A549 (cell line): ENCODE data around the gene PHF23. TPM values are rescaled to one million over a fixed set of nuclear protein-coding genes. Genes with fewer than 3 reads are reported as not detected.

Source experiments
- ATAC-seq, 2 experiments: fragments of 200-7000 bp in 1 of 2; fragments of >200 bp in 1 of 2; cut with Nextera tagmentation in 1 of 2; cut with Tn5 transposase in 1 of 2; 3 replicates each; pipeline versions ENCODE4 v1.8.0 to v1.9.1; 2018 to 2020; ENCODE audit warnings: mild to moderate bottlenecking in 1 of 2, moderate library complexity in 1 of 2
- CTCF ChIA-PET: fragments of 300-600 bp; sonication (Branson Sonifier 250); formaldehyde crosslinking; extraction: SDS; loops from one replicate; lab custom pipeline; 2021; ENCODE audit warnings: antibody characterized with exemption, inconsistent platforms; lab: Yijun Ruan, JAX
- POLR2A ChIA-PET: fragments of 350-600 bp; formaldehyde crosslinking; extraction: SDS; loops from one replicate; lab custom pipeline; 2021; ENCODE audit warnings: antibody characterized with exemption, inconsistent platforms; lab: Yijun Ruan, JAX
- DNase-seq, 2 experiments: peaks; one replicate each; pipeline versions ENCODE4 v3.0.0 to v3.0.0-alpha.2; 2011 to 2016; ENCODE audit warnings: low read depth in 1 of 2, low spot score in 1 of 2
- FAIRE-seq: peaks from 2 replicates; lab custom pipeline; 2011; peaks lifted over from hg19 to GRCh38; lab: Jason Lieb, UNC
- H3K27ac ChIP-seq, 2 experiments: fragments of >200 bp; sonication (Bioruptor Twin); formaldehyde crosslinking; 3 replicates each; pipeline ENCODE4 v1.5.1; 2016 to 2017
- H3K4me1 ChIP-seq: fragments of >200 bp; sonication (Bioruptor Twin); formaldehyde crosslinking; 3 replicates; pipeline ENCODE4 v1.6.1; 2016
- H3K4me2 ChIP-seq: fragments of >200 bp; sonication (Bioruptor Twin); formaldehyde crosslinking; 3 replicates; pipeline ENCODE4 v1.6.1; 2016
- H3K4me3 ChIP-seq: fragments of >200 bp; sonication (Bioruptor Twin); formaldehyde crosslinking; 3 replicates; pipeline ENCODE4 v1.5.1; 2016
- H3K9me3 ChIP-seq: fragments of >200 bp; sonication (Bioruptor Twin); formaldehyde crosslinking; 3 replicates; pipeline ENCODE4 v1.6.1; 2016
- BHLHE40 ChIP-seq: IDR thresholded peaks from 2 replicates; pipeline ENCODE4 v1.6.1; 2012; ENCODE audit warnings: low read depth, low read length, inconsistent platforms
- CBX2 ChIP-seq: fragments of 200-600 bp; sonication (generic); IDR thresholded peaks from 2 replicates; pipeline ENCODE4 v1.6.1; 2016; ENCODE audit warnings: low read depth, mild to moderate bottlenecking, borderline replicate concordance
- CHD2 ChIP-seq: fragments of 150-350 bp; IDR thresholded peaks from 2 replicates; pipeline ENCODE4 v1.6.1; 2014; ENCODE audit warnings: low read length; ENCODE audit not compliant: partially characterized antibody
- FOSL2 ChIP-seq, 2 experiments: fragments of 450-650 bp in 1 of 2; fragments of >200 bp in 1 of 2; sonication (Bioruptor Twin) in 1 of 2; formaldehyde crosslinking; IDR thresholded peaks; 2 replicates each; pipeline versions ENCODE4 v1.5.0 to v1.6.1; 2016 to 2020; ENCODE audit warnings: mild to moderate bottlenecking in 1 of 2, moderate library complexity in 1 of 2
- HEYL ChIP-seq: fragments of 250-450 bp; sonication (Bioruptor Pico); IDR thresholded peaks from 2 replicates; pipeline ENCODE4 v1.8.0; 2021; ENCODE audit warnings: mild to moderate bottlenecking, moderate library complexity
- HOXA7 ChIP-seq: fragments of 250-450 bp; sonication (Bioruptor Pico); IDR thresholded peaks from 2 replicates; pipeline ENCODE4 v1.5.0; 2020; ENCODE audit warnings: mild to moderate bottlenecking, moderate library complexity
- JUNB ChIP-seq: fragments of >200 bp; sonication (Bioruptor Twin); formaldehyde crosslinking; IDR thresholded peaks from 2 replicates; pipeline ENCODE4 v1.6.1; 2016
- NR3C1 ChIP-seq: fragments of >200 bp; sonication (Bioruptor Twin); formaldehyde crosslinking; IDR thresholded peaks from 3 replicates; pipeline ENCODE4 v1.6.1; 2017
- RAD21 ChIP-seq, 2 experiments: fragments of >200 bp in 1 of 2; sonication (Bioruptor Twin) in 1 of 2; formaldehyde crosslinking in 1 of 2; IDR thresholded peaks in 1 of 2; conservative IDR thresholded peaks in 1 of 2; 2 replicates in 1 of 2; 3 replicates in 1 of 2; pipeline ENCODE4 v1.6.1; 2012 to 2018; ENCODE audit warnings: inconsistent platforms in 1 of 2
- RFX5 ChIP-seq: fragments of 450-650 bp; IDR thresholded peaks from 2 replicates; pipeline ENCODE4 v1.7.1; 2014; ENCODE audit warnings: antibody characterized with exemption, mild to moderate bottlenecking, moderate library complexity
- ZNF302 ChIP-seq: fragments of 250-450 bp; sonication (Bioruptor Pico); IDR thresholded peaks from 2 replicates; pipeline ENCODE4 v1.9.0; 2021; ENCODE audit warnings: inconsistent platforms, mild to moderate bottlenecking, moderate library complexity
- WGBS: methylation state at CpG from one replicate; pipeline ENCODE4 v1.1.6; 2017; ENCODE audit errors: missing lambda C conversion rate; 5-methylcytosine and 5-hydroxymethylcytosine counted together
- polyA plus RNA-seq, 4 experiments: library from polyadenylated mRNA; depleted of rRNA in 3 of 4; stranded (reverse); fragments of >200 nt; fragmentation: RNase III in 1 of 4; extraction: RNeasy Plus Mini Kit Qiagen cat#74134 plus additional on column Dnase treatment in 1 of 4; gene quantifications; 2 replicates in 3 of 4; 3 replicates in 1 of 4; pipeline ENCODE4 v1.2.3, GENCODE V29; 2011 to 2017
- TF ChIP-seq, protein P1 (sequence below): fragments of >200 bp; sonication (Bioruptor Twin); formaldehyde crosslinking; IDR thresholded peaks from 3 replicates; pipeline ENCODE4 v1.5.1; 2016
- TF ChIP-seq, protein P2 (sequence below): fragments of 250-450 bp; sonication (Bioruptor Pico); IDR thresholded peaks from 2 replicates; pipeline ENCODE4 v1.5.0; 2021; ENCODE audit warnings: mild to moderate bottlenecking, moderate library complexity, borderline replicate concordance
- TF ChIP-seq, protein P3 (sequence below): IDR thresholded peaks from 2 replicates; pipeline ENCODE4 v1.6.1; 2012
- TF ChIP-seq, protein P4 (sequence below): fragments of >200 bp; sonication (Bioruptor Twin); formaldehyde crosslinking; IDR thresholded peaks from 3 replicates; pipeline ENCODE4 v1.6.1; 2016
- TF ChIP-seq, protein P5 (sequence below): IDR thresholded peaks from 2 replicates; pipeline ENCODE4 v1.6.1; 2012
- TF ChIP-seq, protein P6 (sequence below): IDR thresholded peaks from 2 replicates; pipeline ENCODE4 v1.6.1; 2012; ENCODE audit warnings: low read depth, borderline replicate concordance
- TF ChIP-seq, protein P7 (sequence below): fragments of 250-450 bp; sonication (Bioruptor Pico); IDR thresholded peaks from 2 replicates; pipeline ENCODE4 v1.5.0; 2020; ENCODE audit warnings: low read depth, mild to moderate bottlenecking, moderate library complexity
- TF ChIP-seq, protein P8 (sequence below): fragments of 200-600 bp; sonication (generic); IDR thresholded peaks from 2 replicates; pipeline ENCODE4 v1.6.1; 2016; ENCODE audit warnings: antibody characterized with exemption, mild to moderate bottlenecking, moderate library complexity

PHF23 gene
- polyA plus RNA-seq, 2 of the 4 experiments (the other 2 are of a cell fraction), result 52.1 to 80.2 TPM

DNA sequence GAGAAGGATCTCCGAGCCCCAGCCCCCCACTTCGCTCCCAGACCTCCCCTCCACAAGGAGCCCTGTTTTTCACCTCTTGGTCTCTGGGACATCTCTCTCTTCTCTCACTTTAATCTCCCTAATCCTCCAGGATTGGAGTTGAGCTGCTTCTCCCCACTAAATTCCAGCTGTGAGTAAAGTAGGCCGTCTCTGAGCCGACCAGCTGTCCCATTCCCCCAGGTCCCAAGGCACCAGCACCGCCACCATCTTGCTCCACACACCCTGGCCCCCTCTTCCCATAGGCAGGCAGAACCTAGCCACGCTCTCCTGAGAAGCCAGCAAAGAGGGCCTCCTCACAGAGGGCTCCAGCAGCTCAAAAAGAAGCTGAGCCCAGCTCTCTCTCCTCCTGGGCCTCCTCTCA lies 20.5 kb downstream of the PHF23 start:
- ATAC-seq (no peak), FAIRE-seq (no peak), DNase-seq (no peak)
- Histone ChIP-seq H3K27ac (peak overlapping the region; percentile 88 to 98; a peak in 5 of 6 replicates), H3K4me2 (peak overlapping the region; percentile 86), H3K4me1 (peaks cover 53% of the 10 kb centered on the region), H3K9me3 (no peaks in the 10 kb centered on the region), H3K4me3 (no peak overlapping the region)
- WGBS, result 88% methylated on average over 6 of the region's 6 CpGs
- POLR2A ChIA-PET, result interaction anchor here (0.8 to 2.7 kb wide), 3 partner anchors 18 to 45 kb away, joined by 4 to 63 read pairs (median 4); partner anchors contain the start of genes DVL2, GABARAP and PHF23
- CTCF ChIA-PET, result interaction anchor here (1.0 to 10.0 kb wide), 9 partner anchors 16 to 173 kb away, joined by 3 to 169 read pairs (median 6); partner anchors contain the start of genes DVL2, GABARAP, PHF23 and SLC2A4
- TF ChIP-seq CHD2 (no peak), CBX2 (no peak), JUNB (no peak), NR3C1 (no peak), RAD21 (conservative IDR thresholded peaks at IDR 0.05 in 1 of 2, IDR thresholded peaks at IDR 0.05 in 1 of 2) (no peak), FOSL2 (IDR thresholded peaks at IDR 0.05) (no peak), FOSL2 (CRISPR knock-in tag; IDR thresholded peaks at IDR 0.05) (no peak), BHLHE40 (no peak)
- TF ChIP-seq, protein P1, sequence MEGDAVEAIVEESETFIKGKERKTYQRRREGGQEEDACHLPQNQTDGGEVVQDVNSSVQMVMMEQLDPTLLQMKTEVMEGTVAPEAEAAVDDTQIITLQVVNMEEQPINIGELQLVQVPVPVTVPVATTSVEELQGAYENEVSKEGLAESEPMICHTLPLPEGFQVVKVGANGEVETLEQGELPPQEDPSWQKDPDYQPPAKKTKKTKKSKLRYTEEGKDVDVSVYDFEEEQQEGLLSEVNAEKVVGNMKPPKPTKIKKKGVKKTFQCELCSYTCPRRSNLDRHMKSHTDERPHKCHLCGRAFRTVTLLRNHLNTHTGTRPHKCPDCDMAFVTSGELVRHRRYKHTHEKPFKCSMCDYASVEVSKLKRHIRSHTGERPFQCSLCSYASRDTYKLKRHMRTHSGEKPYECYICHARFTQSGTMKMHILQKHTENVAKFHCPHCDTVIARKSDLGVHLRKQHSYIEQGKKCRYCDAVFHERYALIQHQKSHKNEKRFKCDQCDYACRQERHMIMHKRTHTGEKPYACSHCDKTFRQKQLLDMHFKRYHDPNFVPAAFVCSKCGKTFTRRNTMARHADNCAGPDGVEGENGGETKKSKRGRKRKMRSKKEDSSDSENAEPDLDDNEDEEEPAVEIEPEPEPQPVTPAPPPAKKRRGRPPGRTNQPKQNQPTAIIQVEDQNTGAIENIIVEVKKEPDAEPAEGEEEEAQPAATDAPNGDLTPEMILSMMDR, result no peak
- TF ChIP-seq, protein P2, sequence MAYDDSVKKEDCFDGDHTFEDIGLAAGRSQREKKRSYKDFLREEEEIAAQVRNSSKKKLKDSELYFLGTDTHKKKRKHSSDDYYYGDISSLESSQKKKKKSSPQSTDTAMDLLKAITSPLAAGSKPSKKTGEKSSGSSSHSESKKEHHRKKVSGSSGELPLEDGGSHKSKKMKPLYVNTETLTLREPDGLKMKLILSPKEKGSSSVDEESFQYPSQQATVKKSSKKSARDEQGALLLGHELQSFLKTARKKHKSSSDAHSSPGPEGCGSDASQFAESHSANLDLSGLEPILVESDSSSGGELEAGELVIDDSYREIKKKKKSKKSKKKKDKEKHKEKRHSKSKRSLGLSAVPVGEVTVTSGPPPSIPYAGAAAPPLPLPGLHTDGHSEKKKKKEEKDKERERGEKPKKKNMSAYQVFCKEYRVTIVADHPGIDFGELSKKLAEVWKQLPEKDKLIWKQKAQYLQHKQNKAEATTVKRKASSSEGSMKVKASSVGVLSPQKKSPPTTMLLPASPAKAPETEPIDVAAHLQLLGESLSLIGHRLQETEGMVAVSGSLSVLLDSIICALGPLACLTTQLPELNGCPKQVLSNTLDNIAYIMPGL (CRISPR knock-in tag), result no peak
- TF ChIP-seq, protein P3, sequence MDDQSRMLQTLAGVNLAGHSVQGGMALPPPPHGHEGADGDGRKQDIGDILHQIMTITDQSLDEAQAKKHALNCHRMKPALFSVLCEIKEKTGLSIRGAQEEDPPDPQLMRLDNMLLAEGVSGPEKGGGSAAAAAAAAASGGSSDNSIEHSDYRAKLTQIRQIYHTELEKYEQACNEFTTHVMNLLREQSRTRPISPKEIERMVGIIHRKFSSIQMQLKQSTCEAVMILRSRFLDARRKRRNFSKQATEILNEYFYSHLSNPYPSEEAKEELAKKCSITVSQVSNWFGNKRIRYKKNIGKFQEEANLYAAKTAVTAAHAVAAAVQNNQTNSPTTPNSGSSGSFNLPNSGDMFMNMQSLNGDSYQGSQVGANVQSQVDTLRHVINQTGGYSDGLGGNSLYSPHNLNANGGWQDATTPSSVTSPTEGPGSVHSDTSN, result no peak
- TF ChIP-seq, all 56 proteins: peak for 0

DNA sequence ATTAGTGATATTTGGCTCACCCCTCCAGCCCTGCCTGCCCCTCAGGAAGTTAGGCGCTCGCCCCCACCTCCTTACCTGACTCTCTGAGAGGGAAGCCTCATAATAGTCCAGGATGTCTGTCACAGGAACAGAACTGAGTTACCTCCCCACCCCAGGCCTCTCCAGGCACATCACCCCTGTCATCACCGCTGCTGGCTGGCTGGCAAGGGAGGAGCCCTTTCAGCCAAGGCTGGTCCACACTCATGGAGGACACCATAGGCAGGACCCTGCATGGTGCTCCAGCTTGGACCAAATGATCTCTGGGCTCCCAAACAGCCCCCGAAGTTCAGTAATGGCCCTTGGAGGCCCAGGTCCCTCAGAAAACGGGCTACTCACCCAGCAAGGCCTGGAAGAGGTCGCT lies 21.1 kb downstream of the PHF23 start:
- WGBS, result 68% methylated on average over 5 of the region's 6 CpGs
- Histone ChIP-seq H3K4me1 (peaks cover 56% of the 10 kb centered on the region), H3K4me3 (no peak overlapping the region), H3K9me3 (no peaks in the 10 kb centered on the region), H3K27ac (peak overlapping the region; percentile 73 to 98; a peak in 5 of 6 replicates), H3K4me2 (peak overlapping the region; percentile 96)
- FAIRE-seq (no peak), DNase-seq (no peak), ATAC-seq (no peak)
- ChIA-PET POLR2A (interaction anchor here (0.5 to 1.6 kb wide), 3 partner anchors 16 to 457 kb away, joined by 3 to 10 read pairs (median 3); partner anchors contain the start of genes DVL2 and TMEM256), CTCF (interaction anchor here (0.8 to 10.0 kb wide), 5 partner anchors 19 to 173 kb away, joined by 3 to 169 read pairs (median 16); partner anchors contain the start of genes DVL2, GABARAP and PHF23)
- TF ChIP-seq, protein P4, sequence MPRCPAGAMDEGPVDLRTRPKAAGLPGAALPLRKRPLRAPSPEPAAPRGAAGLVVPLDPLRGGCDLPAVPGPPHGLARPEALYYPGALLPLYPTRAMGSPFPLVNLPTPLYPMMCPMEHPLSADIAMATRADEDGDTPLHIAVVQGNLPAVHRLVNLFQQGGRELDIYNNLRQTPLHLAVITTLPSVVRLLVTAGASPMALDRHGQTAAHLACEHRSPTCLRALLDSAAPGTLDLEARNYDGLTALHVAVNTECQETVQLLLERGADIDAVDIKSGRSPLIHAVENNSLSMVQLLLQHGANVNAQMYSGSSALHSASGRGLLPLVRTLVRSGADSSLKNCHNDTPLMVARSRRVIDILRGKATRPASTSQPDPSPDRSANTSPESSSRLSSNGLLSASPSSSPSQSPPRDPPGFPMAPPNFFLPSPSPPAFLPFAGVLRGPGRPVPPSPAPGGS, result no peak
- TF ChIP-seq FOSL2 (IDR thresholded peaks at IDR 0.05), result no peak
- no peak for TF ChIP-seq FOSL2 (CRISPR knock-in tag; IDR thresholded peaks at IDR 0.05)
- TF ChIP-seq HEYL, result no peak
- TF ChIP-seq, protein P5, sequence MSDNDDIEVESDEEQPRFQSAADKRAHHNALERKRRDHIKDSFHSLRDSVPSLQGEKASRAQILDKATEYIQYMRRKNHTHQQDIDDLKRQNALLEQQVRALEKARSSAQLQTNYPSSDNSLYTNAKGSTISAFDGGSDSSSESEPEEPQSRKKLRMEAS, result no peak
- no peak for TF ChIP-seq HOXA7 (CRISPR knock-in tag)
- TF ChIP-seq, protein P6, sequence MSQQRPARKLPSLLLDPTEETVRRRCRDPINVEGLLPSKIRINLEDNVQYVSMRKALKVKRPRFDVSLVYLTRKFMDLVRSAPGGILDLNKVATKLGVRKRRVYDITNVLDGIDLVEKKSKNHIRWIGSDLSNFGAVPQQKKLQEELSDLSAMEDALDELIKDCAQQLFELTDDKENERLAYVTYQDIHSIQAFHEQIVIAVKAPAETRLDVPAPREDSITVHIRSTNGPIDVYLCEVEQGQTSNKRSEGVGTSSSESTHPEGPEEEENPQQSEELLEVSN, result no peak
- TF ChIP-seq, protein P3, result no peak
- TF ChIP-seq, protein P7, sequence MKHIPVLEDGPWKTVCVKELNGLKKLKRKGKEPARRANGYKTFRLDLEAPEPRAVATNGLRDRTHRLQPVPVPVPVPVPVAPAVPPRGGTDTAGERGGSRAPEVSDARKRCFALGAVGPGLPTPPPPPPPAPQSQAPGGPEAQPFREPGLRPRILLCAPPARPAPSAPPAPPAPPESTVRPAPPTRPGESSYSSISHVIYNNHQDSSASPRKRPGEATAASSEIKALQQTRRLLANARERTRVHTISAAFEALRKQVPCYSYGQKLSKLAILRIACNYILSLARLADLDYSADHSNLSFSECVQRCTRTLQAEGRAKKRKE (CRISPR knock-in tag), result no peak
- TF ChIP-seq, protein P8, sequence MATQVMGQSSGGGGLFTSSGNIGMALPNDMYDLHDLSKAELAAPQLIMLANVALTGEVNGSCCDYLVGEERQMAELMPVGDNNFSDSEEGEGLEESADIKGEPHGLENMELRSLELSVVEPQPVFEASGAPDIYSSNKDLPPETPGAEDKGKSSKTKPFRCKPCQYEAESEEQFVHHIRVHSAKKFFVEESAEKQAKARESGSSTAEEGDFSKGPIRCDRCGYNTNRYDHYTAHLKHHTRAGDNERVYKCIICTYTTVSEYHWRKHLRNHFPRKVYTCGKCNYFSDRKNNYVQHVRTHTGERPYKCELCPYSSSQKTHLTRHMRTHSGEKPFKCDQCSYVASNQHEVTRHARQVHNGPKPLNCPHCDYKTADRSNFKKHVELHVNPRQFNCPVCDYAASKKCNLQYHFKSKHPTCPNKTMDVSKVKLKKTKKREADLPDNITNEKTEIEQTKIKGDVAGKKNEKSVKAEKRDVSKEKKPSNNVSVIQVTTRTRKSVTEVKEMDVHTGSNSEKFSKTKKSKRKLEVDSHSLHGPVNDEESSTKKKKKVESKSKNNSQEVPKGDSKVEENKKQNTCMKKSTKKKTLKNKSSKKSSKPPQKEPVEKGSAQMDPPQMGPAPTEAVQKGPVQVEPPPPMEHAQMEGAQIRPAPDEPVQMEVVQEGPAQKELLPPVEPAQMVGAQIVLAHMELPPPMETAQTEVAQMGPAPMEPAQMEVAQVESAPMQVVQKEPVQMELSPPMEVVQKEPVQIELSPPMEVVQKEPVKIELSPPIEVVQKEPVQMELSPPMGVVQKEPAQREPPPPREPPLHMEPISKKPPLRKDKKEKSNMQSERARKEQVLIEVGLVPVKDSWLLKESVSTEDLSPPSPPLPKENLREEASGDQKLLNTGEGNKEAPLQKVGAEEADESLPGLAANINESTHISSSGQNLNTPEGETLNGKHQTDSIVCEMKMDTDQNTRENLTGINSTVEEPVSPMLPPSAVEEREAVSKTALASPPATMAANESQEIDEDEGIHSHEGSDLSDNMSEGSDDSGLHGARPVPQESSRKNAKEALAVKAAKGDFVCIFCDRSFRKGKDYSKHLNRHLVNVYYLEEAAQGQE, result no peak
- no peak for TF ChIP-seq RFX5
- TF ChIP-seq ZNF302, result no peak
- TF ChIP-seq, all 56 proteins: peak for 0
